ENCODE results near the gene LEMD2.

LEMD2 gene

GRCh38 chr6:33789550-33789895, 593 bp upstream of the LEMD2 start:
- no peak for DNase-seq (ENCODE audit: extremely low spot score)
- CTCF ChIA-PET, result no interaction called here
- TF ChIP-seq L3MBTL2 (conservative IDR thresholded peaks at IDR 0.05), result peak; percentile 24; the same call in 1 of the 2 replicates
- no peak for TF ChIP-seq ELF4 (IDR thresholded peaks at IDR 0.05)
- POLR2A ChIA-PET, result interaction anchor here (0.8 to 2.6 kb wide), 2 partner anchors 11 to 51 kb away, joined by 3 to 11 read pairs; no protein-coding TSS in a partner anchor

GRCh38 chr6:33787954-33788693, 806 bp downstream of the LEMD2 start:
- TF ChIP-seq SP1 (IDR thresholded peaks at IDR 0.05) (no peak), LEF1 (IDR thresholded peaks at IDR 0.05; ENCODE audit: borderline replicate concordance) (peak; percentile 60; the same call in 1 of the 2 replicates), ELF4 (IDR thresholded peaks at IDR 0.05) (no peak; the same call in 1 of the 2 replicates), FOXA1 (IDR thresholded peaks at IDR 0.05) (no peak)
- POLR2A ChIA-PET, result interaction anchor here (0.7 to 2.6 kb wide), 4 partner anchors 9 to 76 kb away, joined by 3 to 13 read pairs (median 8); partner anchors contain the start of gene UQCC2
- peak; percentile 59 for DNase-seq (ENCODE audit: extremely low spot score)
- CTCF ChIA-PET, result interaction anchor here (0.9 to 1.5 kb wide), 2 partner anchors 16 to 17 kb away, joined by 3 read pairs; no protein-coding TSS in a partner anchor

GRCh38 chr6:33787346-33787953, 1.5 kb downstream of the LEMD2 start:
- ChIA-PET CTCF (interaction anchor here (0.7 to 1.5 kb wide), 2 partner anchors 15 to 16 kb away, joined by 3 read pairs; no protein-coding TSS in a partner anchor), POLR2A (interaction anchor here (0.7 to 2.6 kb wide), 4 partner anchors 9 to 76 kb away, joined by 3 to 13 read pairs (median 8); partner anchors contain the start of gene UQCC2)
- no peak for DNase-seq (ENCODE audit: extremely low spot score)
- TF ChIP-seq L3MBTL2 (conservative IDR thresholded peaks at IDR 0.05) (no peak), PKNOX1 (IDR thresholded peaks at IDR 0.05) (no peak), ZNF384 (IDR thresholded peaks at IDR 0.05) (no peak), BHLHE40 (IDR thresholded peaks at IDR 0.05; ENCODE audit: borderline replicate concordance) (no peak)

GRCh38 chr6:33786736-33787135, 2.2 kb downstream of the LEMD2 start:
- TF ChIP-seq ZNF384 (IDR thresholded peaks at IDR 0.05) (no peak), SUZ12 (IDR thresholded peaks at IDR 0.05) (no peak), FOXK2 (IDR thresholded peaks at IDR 0.05) (no peak), HDGF (IDR thresholded peaks at IDR 0.05; ENCODE audit: borderline replicate concordance) (no peak), CTBP1 (IDR thresholded peaks at IDR 0.05; ENCODE audit: borderline replicate concordance) (no peak), FOXA1 (IDR thresholded peaks at IDR 0.05) (no peak), NFRKB (IDR thresholded peaks at IDR 0.05) (no peak), L3MBTL2 (conservative IDR thresholded peaks at IDR 0.05) (no peak)
- no peak for DNase-seq (ENCODE audit: extremely low spot score)
- ChIA-PET CTCF (interaction anchor here (0.7 to 1.5 kb wide), 2 partner anchors 15 to 16 kb away, joined by 3 read pairs; no protein-coding TSS in a partner anchor), POLR2A (interaction anchor here (2.6 kb wide), 1 partner anchor 8 kb away, joined by 11 read pairs; no protein-coding TSS in a partner anchor)

GRCh38 chr6:33785778-33786177, 3.2 kb downstream of the LEMD2 start:
- ChIA-PET POLR2A (interaction anchor here (1.0 kb wide), 1 partner anchor 18 kb away, joined by 3 read pairs; the partner anchor contains the start of gene MLN), CTCF (no interaction called here)
- TF ChIP-seq ELF4 (IDR thresholded peaks at IDR 0.05) (no peak), ARNT (IDR thresholded peaks at IDR 0.05) (no peak), LEF1 (IDR thresholded peaks at IDR 0.05; ENCODE audit: borderline replicate concordance) (no peak), FOXM1 (IDR thresholded peaks at IDR 0.05; ENCODE audit: borderline replicate concordance) (no peak), FOXA1 (IDR thresholded peaks at IDR 0.05) (no peak), TARDBP (IDR thresholded peaks at IDR 0.05) (no peak), SP1 (IDR thresholded peaks at IDR 0.05) (no peak), BHLHE40 (IDR thresholded peaks at IDR 0.05; ENCODE audit: borderline replicate concordance) (no peak), SUZ12 (IDR thresholded peaks at IDR 0.05) (no peak), NFRKB (IDR thresholded peaks at IDR 0.05) (no peak), L3MBTL2 (conservative IDR thresholded peaks at IDR 0.05) (no peak), CTBP1 (IDR thresholded peaks at IDR 0.05; ENCODE audit: borderline replicate concordance) (no peak), ZNF384 (IDR thresholded peaks at IDR 0.05) (no peak), PKNOX1 (IDR thresholded peaks at IDR 0.05) (no peak)

GRCh38 chr6:33784787-33785186, 4.1 kb downstream of the LEMD2 start:
- TF ChIP-seq PKNOX1 (IDR thresholded peaks at IDR 0.05), result no peak
- no peak for TF ChIP-seq SP1 (IDR thresholded peaks at IDR 0.05)
- TF ChIP-seq TARDBP (IDR thresholded peaks at IDR 0.05), result no peak
- no peak for TF ChIP-seq ELF4 (IDR thresholded peaks at IDR 0.05)
- TF ChIP-seq SUZ12 (IDR thresholded peaks at IDR 0.05), result no peak
- TF ChIP-seq FOXK2 (IDR thresholded peaks at IDR 0.05), result no peak
- no peak for TF ChIP-seq HDGF (IDR thresholded peaks at IDR 0.05; ENCODE audit: borderline replicate concordance)
- no peak for TF ChIP-seq CTBP1 (IDR thresholded peaks at IDR 0.05; ENCODE audit: borderline replicate concordance)
- TF ChIP-seq ARNT (IDR thresholded peaks at IDR 0.05), result no peak
- TF ChIP-seq FOXM1 (IDR thresholded peaks at IDR 0.05; ENCODE audit: borderline replicate concordance), result no peak
- TF ChIP-seq LEF1 (IDR thresholded peaks at IDR 0.05; ENCODE audit: borderline replicate concordance), result no peak
- no peak for TF ChIP-seq NFRKB (IDR thresholded peaks at IDR 0.05)
- TF ChIP-seq L3MBTL2 (conservative IDR thresholded peaks at IDR 0.05), result no peak
- TF ChIP-seq BHLHE40 (IDR thresholded peaks at IDR 0.05; ENCODE audit: borderline replicate concordance), result no peak
- no peak for TF ChIP-seq FOXA1 (IDR thresholded peaks at IDR 0.05)
- TF ChIP-seq ZNF384 (IDR thresholded peaks at IDR 0.05), result no peak
- CTCF ChIA-PET, result no interaction called here
- POLR2A ChIA-PET, result no interaction called here
- no peak for DNase-seq (ENCODE audit: extremely low spot score)

More at GRCh38 chr6:33785778-33786177, 3.2 kb downstream of the LEMD2 start:
- no peak for DNase-seq (ENCODE audit: extremely low spot score)

Data from HEK293T (cell line).